Stimulated activated memory B cell treated with anti-CD40 and anti-IgM and Interleukin-4, amounts not matched to agents 10 μg/mL and 1 μg/mL and 100 μg/mL, for 72 hours (primary cell): Measurements from ENCODE around the gene PDCD4.

Source experiments
- ATAC-seq: fragments of 150-1000 bp; cut with Tn5 transposase; 2 replicates; pipeline ENCODE4 v1.10.0; 2021
- H3K27ac Mint-ChIP-seq: one replicate; pipeline ENCODE4 v1.8.0; 2022; ENCODE audit warnings: mild to moderate bottlenecking, mixed read lengths
- H3K27me3 Mint-ChIP-seq: one replicate; pipeline ENCODE4 v1.8.0; 2022; ENCODE audit warnings: mixed read lengths
- H3K36me3 Mint-ChIP-seq: one replicate; pipeline ENCODE4 v1.8.0; 2022; ENCODE audit warnings: mixed read lengths
- H3K4me1 Mint-ChIP-seq: one replicate; pipeline ENCODE4 v1.8.0; 2022; ENCODE audit warnings: mixed read lengths
- H3K4me3 Mint-ChIP-seq: one replicate; pipeline ENCODE4 v1.8.0; 2022; ENCODE audit warnings: mild to moderate bottlenecking, moderate library complexity, mixed read lengths
- H3K9me3 Mint-ChIP-seq: one replicate; pipeline ENCODE4 v1.8.0; 2022; ENCODE audit warnings: mixed read lengths

The PDCD4 gene

DNA sequence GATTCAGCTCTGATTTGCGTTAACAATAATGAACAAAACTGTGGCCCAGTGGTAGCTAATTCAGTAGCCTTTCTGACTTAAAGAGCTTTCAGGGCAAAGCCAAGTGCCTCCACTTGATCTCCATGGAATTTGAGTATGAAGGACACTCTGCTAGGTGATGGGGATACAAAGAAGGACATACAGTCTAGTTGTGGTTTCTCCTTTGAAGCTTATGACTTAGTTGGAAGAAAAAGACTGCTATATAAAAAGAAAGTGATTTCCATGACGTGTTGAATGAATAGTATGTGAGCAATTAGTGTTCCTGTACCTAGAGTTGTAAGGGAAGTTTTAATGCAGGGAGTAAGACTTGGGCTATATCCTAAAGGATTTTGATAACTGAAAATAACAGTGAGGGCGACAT is 8.3 kb downstream of the PDCD4 start:
- ATAC-seq, result no peak
- Mint-ChIP-seq H3K27ac (peak overlapping the region; percentile 71), H3K4me1 (peaks cover 62% of the 10 kb centered on the region), H3K4me3 (no peak overlapping the region), H3K27me3 (no peaks in the 10 kb centered on the region), H3K9me3 (no peaks in the 10 kb centered on the region), H3K36me3 (peaks cover 49% of the 10 kb centered on the region)

DNA sequence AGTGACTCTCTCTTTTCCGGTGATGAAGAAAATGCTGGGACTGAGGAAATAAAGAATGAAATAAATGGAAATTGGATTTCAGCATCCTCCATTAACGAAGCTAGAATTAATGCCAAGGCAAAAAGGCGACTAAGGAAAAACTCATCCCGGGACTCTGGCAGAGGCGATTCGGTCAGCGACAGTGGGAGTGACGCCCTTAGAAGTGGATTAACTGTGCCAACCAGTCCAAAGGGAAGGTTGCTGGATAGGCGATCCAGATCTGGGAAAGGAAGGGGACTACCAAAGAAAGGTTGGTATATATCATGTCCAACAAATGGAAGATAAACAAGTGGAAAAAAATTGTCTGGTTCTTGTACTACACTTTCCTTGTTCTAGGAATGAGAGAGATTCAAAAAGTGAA is 9.5 kb downstream of the PDCD4 start:
- H3K4me1 Mint-ChIP-seq, result peaks cover 60% of the 10 kb centered on the region
- no peak overlapping the region for H3K4me3 Mint-ChIP-seq
- no peak for ATAC-seq
- no peaks in the 10 kb centered on the region for H3K27me3 Mint-ChIP-seq
- peaks cover 56% of the 10 kb centered on the region for H3K36me3 Mint-ChIP-seq
- no peak overlapping the region for H3K27ac Mint-ChIP-seq
- no peaks in the 10 kb centered on the region for H3K9me3 Mint-ChIP-seq

DNA sequence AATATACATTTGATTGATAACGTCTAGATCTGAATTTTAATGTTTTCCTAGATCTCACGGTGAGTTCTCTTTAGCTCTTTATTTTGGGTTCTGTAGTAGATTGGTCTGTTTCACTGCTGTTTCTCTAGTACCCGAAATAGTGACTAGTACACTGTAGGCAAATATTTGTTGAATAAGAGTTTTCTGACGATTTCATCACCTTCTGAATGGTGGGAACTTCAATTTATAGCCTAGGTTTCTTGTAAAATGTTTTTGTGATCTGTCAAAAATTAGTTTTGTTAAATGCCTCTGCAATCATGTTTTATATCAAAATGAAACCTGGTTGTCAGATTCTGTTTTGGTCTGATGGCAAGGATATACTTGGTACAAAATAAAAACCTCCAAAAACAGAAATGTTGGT is 10.2 kb downstream of the PDCD4 start:
- H3K27ac Mint-ChIP-seq, result no peak overlapping the region
- no peaks in the 10 kb centered on the region for H3K27me3 Mint-ChIP-seq
- no peak for ATAC-seq
- H3K4me1 Mint-ChIP-seq, result peaks cover 63% of the 10 kb centered on the region
- H3K9me3 Mint-ChIP-seq, result no peaks in the 10 kb centered on the region
- peaks cover 58% of the 10 kb centered on the region for H3K36me3 Mint-ChIP-seq
- H3K4me3 Mint-ChIP-seq, result no peak overlapping the region

DNA sequence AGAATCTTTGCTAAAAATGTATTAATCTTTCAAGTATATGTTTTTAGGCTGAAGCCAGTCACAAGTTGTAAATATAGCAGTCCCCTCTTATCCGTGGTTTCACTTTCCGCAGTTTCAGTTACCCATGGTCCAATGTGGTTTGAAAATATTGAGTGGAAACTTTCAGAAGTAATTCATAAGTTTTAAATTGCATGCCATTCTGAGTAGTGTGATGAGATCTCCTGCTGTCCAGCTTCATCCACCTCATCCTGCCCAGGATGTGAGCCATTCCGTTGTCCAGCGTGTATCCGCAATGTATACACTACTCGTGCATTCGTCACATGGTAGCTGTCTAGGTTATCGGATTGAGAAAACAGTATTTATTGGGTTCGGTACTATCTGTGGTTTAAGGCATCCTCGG is 12.2 kb downstream of the PDCD4 start:
- Mint-ChIP-seq H3K9me3 (no peaks in the 10 kb centered on the region), H3K27me3 (no peaks in the 10 kb centered on the region), H3K4me1 (peaks cover 51% of the 10 kb centered on the region), H3K4me3 (peak overlapping the region; percentile 4), H3K27ac (peak overlapping the region; percentile 13), H3K36me3 (peaks cover 52% of the 10 kb centered on the region)
- peak; percentile 27 for ATAC-seq

DNA sequence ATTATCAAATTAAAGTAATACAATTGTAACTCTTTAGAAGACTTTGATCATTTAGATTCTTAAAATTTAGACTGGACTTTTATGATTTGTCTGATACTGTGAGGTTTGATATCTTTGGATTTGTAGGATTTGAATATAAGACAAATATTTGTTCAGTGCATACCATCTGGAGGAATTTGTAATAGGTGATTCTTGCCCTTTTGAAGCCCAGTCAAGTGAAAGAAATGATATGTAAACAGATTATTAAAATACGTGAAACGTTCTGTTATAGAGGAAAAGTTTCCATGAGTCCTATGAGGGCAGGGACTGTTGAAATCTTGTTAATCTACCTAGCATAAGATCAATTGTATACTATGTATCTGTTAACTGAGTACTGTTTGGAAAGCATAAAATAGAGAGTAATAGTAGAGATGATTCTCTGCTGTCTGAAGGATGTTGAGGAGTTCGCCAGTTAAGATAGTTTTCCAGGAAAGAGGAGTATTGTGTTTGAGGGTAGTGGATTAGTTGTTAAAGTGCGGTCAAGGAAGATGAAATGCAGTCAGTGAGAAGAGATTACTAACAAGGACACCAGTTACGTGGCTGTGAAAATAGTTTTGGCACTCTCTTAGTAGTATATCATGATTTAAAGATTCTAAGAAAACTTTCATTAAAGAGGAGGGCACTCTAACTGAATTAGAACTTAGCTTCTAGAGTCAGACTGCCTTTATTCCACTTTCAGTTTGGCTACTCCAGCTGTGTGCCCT is 14.4 kb downstream of the PDCD4 start:
- Mint-ChIP-seq H3K27me3 (no peaks in the 10 kb centered on the region), H3K27ac (peak overlapping the region; percentile 4), H3K9me3 (no peaks in the 10 kb centered on the region), H3K4me1 (peaks cover 33% of the 10 kb centered on the region), H3K4me3 (no peak overlapping the region), H3K36me3 (peaks cover 46% of the 10 kb centered on the region)
- no peak for ATAC-seq

DNA sequence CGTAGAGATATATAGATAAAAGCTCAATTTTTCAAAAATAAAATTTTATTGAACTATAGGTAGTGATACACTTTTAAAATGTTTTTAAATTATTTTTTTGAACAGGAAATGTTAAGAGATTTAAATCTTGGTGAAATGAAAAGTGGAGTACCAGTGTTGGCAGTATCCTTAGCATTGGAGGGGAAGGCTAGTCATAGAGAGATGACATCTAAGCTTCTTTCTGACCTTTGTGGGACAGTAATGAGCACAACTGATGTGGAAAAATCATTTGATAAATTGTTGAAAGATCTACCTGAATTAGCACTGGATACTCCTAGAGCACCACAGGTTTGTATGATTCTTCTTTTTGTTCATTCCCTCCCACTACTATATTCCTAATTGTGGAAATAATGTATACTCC is 15.8 kb downstream of the PDCD4 start:
- Mint-ChIP-seq H3K36me3 (peaks cover 36% of the 10 kb centered on the region), H3K4me1 (peaks cover 27% of the 10 kb centered on the region), H3K4me3 (no peak overlapping the region), H3K27me3 (no peaks in the 10 kb centered on the region), H3K9me3 (no peaks in the 10 kb centered on the region), H3K27ac (peak overlapping the region; percentile 54)
- no peak for ATAC-seq

DNA sequence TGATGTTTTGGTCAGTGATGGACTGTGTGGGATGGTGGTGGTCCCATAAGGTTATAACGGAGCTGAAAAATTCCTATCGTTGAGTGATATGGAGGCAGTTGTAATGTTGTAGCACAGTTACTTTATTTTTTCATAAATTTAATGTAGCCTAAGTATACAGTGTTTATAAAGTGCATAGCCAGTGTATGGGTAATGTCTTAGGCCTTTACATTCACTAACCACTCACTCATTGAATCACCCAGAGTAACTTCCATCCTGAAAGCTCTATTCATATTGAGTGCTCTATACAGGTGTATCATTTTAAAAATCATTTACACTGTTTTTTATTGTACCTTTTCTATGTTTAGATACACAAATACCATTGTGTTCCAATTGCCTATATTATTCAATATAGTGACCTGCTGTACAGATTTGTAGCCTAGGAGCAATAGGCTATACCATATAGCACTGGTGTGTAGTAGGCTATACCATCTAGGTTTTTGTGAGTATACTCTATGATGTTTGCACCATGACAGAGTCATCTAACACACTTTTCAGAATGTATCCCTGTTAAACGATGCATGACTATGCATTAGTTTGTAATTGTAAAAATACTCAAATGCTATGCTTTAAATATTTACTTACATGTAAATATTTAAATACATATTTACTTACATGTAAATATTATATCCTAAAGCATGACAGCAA is 21.0 kb downstream of the PDCD4 start:
- Mint-ChIP-seq H3K9me3 (no peaks in the 10 kb centered on the region), H3K4me3 (no peak overlapping the region), H3K27me3 (no peaks in the 10 kb centered on the region), H3K4me1 (peaks cover 21% of the 10 kb centered on the region), H3K36me3 (peaks cover 27% of the 10 kb centered on the region), H3K27ac (no peak overlapping the region)
- ATAC-seq, result no peak

DNA sequence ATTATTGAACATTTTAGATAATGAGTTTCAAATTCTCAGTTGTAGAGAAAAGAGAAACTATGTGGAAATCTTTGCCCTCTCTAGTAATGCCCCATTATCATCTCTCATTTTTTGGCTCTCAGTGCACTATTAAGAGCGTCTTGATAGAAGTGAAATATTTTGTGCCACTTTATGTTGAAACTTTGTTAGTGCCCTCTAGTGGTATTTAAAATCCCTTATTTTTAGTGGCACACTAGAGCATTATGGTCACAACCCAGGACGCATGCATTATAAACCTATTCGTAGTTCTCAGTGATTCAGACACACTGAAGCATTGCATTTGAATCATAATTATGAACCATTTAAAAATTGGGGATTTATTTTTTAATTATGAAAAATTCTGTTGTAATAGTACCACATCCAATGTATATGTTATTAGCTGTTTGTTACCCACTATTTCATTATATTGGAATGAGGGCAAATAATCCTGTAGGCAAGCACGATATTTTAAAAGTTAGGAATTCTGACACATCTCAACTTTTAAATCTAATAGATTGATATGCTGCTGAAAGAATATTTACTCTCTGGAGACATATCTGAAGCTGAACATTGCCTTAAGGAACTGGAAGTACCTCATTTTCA is 21.9 kb downstream of the PDCD4 start:
- no peak overlapping the region for H3K4me3 Mint-ChIP-seq
- no peak overlapping the region for H3K27ac Mint-ChIP-seq
- H3K9me3 Mint-ChIP-seq, result no peaks in the 10 kb centered on the region
- peak; percentile 80 for ATAC-seq
- H3K36me3 Mint-ChIP-seq, result peaks cover 32% of the 10 kb centered on the region
- no peaks in the 10 kb centered on the region for H3K27me3 Mint-ChIP-seq
- peaks cover 21% of the 10 kb centered on the region for H3K4me1 Mint-ChIP-seq

DNA sequence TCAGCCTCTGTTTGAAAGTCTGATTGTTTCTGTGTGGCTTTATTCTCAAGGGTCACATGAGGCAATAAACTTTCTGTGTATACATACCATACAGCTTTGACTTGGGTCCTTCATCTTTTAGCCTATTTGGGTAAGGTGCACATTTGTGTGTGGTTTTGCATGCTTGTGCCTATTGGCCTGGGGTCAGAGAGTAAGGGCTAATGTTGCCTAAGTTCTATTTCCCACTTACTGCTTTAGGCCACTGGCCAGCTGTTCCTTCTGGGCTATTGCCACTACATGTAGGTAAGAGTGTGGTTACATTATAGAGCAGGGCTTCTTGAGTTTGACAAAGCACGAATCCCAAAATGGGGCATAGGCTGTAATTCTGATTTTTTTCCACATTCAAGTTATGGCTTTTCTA is 25.5 kb downstream of the PDCD4 start:
- Mint-ChIP-seq H3K4me3 (no peak overlapping the region), H3K27ac (peak overlapping the region; percentile 58), H3K4me1 (peaks cover 21% of the 10 kb centered on the region), H3K27me3 (no peaks in the 10 kb centered on the region), H3K36me3 (peaks cover 24% of the 10 kb centered on the region), H3K9me3 (no peaks in the 10 kb centered on the region)
- no peak for ATAC-seq

DNA sequence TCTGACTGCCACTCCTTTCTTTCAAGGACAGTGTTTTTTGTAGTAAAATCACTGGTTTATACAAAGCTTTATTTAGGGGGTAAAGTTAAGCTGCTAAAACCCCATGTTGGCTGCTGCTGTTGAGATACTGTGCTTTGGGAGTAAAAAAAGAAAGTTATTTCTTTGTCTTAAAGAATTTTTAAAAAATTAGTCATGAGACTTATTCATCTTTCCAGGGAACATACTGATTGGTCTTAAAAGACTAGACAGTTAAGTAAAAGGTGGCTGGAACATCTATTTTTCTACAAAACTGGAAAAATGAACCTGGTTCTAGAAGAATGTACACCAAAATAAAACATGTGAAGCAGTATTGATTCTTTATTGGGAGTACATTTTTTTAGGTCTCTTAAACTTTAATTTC is 26.7 kb downstream of the PDCD4 start:
- Mint-ChIP-seq H3K4me1 (peaks cover 33% of the 10 kb centered on the region), H3K4me3 (no peak overlapping the region), H3K27ac (no peak overlapping the region), H3K36me3 (peaks cover 35% of the 10 kb centered on the region), H3K27me3 (no peaks in the 10 kb centered on the region), H3K9me3 (no peaks in the 10 kb centered on the region)
- no peak for ATAC-seq

DNA sequence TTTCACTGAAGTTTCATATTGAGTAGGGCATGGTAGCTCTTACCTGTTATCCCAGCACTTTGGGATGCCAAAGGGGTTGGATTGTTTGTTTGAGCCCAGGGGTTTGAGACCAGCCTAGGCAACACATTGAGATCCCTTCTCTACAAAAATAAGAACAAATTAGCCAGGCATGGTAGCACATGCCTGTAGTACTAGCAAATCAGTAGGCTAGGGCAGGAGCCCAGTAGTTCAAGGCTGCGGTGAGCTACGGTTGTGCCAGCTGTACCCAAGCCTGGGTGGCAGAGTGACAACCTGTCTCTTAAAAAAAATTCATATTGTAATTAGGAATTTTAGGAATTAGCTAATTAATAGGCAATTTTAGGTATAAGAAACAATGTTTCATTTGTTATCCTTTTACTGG is 29.3 kb downstream of the PDCD4 start:
- no peak for ATAC-seq
- peaks cover 24% of the 10 kb centered on the region for H3K36me3 Mint-ChIP-seq
- H3K4me1 Mint-ChIP-seq, result peaks cover 25% of the 10 kb centered on the region
- no peak overlapping the region for H3K27ac Mint-ChIP-seq
- H3K9me3 Mint-ChIP-seq, result no peaks in the 10 kb centered on the region
- H3K27me3 Mint-ChIP-seq, result no peaks in the 10 kb centered on the region
- no peak overlapping the region for H3K4me3 Mint-ChIP-seq

DNA sequence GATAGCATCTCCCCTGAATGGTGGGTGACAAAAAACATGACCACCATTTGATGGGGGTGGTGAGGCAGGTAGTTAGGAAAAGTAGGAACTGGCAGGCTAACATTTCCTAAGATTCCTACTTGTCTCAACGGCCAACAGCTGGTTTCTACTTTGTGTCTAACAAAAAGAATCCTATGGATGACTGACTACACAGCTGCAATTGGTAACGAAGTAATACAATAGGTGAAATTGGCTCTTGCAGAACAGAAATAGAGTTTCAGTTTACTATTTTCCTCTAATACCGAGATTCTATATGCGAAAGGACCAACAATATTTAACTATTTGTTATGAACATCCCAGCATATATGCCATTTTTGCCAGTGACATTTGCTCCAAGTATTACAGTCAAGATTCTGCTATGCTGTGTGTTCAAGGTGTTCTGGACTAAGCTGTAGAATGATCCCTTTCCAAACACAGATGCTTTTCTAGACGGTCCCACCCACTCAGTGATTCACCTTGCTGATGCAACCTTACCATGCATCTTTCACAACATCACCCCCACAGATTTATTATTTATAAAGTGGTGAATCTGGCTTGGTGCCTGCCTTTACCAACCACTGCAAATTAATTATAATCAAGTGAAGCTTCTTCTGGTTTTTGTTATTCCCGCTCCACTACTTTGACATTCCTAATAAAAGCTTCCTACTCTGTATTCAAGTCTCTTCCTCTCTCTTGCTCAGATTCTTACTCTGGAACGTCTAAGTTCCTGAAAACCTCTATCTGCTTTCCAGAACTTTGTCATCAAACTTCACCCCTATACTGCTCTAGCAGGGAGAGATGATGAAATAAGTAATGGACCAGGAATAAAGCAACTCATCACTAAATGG is 30.5 kb downstream of the PDCD4 start:
- no peaks in the 10 kb centered on the region for H3K27me3 Mint-ChIP-seq
- H3K36me3 Mint-ChIP-seq, result peaks cover 22% of the 10 kb centered on the region
- no peak for ATAC-seq
- H3K27ac Mint-ChIP-seq, result peak overlapping the region; percentile 40
- H3K9me3 Mint-ChIP-seq, result no peaks in the 10 kb centered on the region
- peaks cover 14% of the 10 kb centered on the region for H3K4me1 Mint-ChIP-seq
- H3K4me3 Mint-ChIP-seq, result no peak overlapping the region

DNA sequence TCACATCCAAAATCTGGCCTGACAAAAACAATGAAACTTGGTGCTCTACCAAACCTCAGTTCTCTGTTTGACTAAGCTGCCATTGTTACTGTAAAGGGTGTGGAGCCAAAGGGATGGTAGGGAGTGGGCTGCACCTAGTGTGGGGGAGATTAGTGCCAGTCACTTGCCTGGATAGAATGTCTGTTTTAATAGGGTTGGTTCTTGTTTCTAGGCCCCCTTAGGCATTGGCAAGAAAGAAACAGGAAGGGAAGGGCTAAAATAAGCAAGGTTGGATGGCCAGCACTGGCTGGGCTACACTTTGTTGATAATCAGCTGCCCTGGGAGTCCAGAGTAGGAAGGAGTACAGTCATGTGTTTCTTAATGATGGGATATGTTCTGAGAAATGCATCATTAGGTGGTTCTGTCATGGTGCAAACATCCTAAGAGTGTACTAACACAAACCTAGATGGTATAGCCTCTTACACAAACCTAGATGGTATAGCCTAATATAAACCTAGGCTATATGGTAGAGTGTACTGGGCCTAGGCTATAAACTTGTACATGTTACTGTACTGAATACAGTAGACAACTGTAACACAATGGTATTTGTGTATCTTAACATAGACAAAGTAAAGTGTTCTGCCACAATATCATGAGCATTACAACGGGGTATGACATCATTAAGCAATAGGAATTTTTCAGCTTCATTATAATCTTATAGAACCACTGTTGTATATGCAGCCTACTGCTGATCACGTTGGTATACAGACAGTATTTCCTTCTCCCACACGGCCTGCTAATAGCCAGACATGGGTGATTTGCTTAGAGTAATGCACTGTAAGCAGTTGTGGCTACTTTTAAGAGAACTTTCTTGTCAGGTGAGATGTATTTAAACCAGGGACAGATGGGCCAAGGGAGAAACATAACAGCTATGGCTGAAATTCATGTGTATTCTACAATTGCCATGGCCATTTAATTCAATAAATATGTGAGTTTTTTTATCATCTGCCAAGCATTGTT is 31.9 kb downstream of the PDCD4 start:
- H3K27me3 Mint-ChIP-seq, result no peaks in the 10 kb centered on the region
- no peak overlapping the region for H3K4me3 Mint-ChIP-seq
- H3K36me3 Mint-ChIP-seq, result peaks cover 16% of the 10 kb centered on the region
- H3K27ac Mint-ChIP-seq, result peak overlapping the region; percentile 40
- no peak for ATAC-seq
- H3K9me3 Mint-ChIP-seq, result no peaks in the 10 kb centered on the region
- H3K4me1 Mint-ChIP-seq, result peaks cover 14% of the 10 kb centered on the region

DNA sequence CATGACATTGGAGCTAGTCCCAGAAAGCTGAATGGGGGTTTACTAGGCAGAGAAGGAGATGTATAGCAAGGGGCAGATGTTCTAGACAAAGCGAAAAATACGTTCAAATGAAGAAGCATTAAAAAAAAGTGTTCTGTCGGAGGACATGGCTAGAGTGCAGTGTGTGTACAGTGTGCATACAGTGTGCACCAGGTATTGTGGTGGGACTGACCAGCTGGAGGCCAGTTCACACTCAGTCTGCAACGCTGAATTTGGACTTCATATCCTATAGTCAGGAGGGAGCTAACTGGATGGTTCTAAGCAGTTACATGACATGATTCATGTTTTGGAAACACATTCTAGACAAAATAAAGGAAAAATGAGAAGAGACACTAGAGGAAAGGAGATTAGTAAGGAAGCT is 38.4 kb downstream of the PDCD4 start:
- H3K4me3 Mint-ChIP-seq, result no peak overlapping the region
- no peaks in the 10 kb centered on the region for H3K27me3 Mint-ChIP-seq
- no peaks in the 10 kb centered on the region for H3K9me3 Mint-ChIP-seq
- peaks cover 13% of the 10 kb centered on the region for H3K36me3 Mint-ChIP-seq
- no peak overlapping the region for H3K27ac Mint-ChIP-seq
- no peak for ATAC-seq
- peaks cover 11% of the 10 kb centered on the region for H3K4me1 Mint-ChIP-seq
